Stimulated activated CD4-positive, alpha-beta T cell treated with anti-CD3 and anti-CD28 coated beads, TNF-alpha, amount 100 ng/mL, for 24 hours (primary cell): ENCODE measurements around the gene ZDHHC7.

ENCODE experiments used
- DNase-seq, 3 experiments: peaks; one replicate each; pipeline ENCODE4 v3.0.0-alpha.2; 2020; ENCODE audit warnings: low read depth in 3 of 3

ZDHHC7 gene

GRCh38 chr16:85019659-85020245, 8.4 kb upstream of the ZDHHC7 start:
- no peak for DNase-seq

DNA sequence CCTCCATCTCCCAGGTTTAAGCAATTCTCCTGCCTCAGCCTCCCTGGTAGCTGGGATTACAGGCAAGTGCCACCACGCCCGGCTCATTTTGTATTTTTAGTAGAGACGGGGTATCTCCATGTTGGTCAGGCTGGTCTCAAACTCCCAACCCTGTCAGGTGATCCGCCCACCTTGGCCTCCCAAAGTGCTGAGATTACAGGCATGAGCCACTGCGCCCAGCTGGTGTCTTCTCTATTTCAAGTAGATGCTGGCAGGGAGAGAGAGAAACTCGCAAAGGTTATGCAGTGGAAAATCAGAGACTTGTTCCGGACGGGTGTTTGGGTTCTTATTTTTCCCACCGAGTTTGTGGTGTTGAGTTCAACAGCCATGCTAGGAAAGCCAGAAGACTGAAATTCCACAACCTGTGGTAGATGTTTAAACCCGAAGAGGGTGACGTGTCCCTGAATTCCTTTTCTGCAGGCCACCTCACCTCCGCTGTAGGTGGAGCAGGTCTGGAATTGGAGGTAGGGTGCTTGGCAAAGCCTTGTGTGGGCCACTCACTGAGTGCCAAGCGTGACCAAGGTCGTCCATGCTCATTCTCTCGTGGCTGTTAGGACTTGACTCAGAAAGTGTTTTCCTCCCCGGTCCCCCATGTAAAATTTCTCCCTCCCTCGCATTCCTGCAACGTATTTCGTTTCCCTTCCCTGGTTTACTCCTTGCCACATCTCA, 7.3 kb upstream of the ZDHHC7 start:
- DNase-seq = no peak

GRCh38 chr16:85017633-85018032, 6.3 kb upstream of the ZDHHC7 start:
- DNase-seq = no peak

DNA sequence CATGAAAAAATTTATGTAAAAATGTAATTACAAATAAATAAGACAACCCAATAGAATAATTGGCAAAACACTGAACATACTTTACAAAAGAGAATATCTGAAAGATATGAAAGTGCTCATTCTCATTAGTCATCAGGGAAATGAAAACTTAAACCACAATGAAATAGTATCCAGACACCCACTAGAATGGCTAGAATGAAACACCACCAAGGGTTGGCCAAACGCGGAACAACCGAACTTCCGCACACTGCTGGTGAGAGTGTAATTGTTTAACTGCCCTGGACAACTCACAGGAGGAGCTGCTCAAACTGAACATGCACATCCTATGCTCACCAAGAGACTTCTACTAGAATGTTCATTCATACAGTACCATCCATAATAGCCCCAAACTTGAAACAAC, 5.8 kb upstream of the ZDHHC7 start:
- peak in 1 of 3 experiments; percentile 25 for DNase-seq

DNA sequence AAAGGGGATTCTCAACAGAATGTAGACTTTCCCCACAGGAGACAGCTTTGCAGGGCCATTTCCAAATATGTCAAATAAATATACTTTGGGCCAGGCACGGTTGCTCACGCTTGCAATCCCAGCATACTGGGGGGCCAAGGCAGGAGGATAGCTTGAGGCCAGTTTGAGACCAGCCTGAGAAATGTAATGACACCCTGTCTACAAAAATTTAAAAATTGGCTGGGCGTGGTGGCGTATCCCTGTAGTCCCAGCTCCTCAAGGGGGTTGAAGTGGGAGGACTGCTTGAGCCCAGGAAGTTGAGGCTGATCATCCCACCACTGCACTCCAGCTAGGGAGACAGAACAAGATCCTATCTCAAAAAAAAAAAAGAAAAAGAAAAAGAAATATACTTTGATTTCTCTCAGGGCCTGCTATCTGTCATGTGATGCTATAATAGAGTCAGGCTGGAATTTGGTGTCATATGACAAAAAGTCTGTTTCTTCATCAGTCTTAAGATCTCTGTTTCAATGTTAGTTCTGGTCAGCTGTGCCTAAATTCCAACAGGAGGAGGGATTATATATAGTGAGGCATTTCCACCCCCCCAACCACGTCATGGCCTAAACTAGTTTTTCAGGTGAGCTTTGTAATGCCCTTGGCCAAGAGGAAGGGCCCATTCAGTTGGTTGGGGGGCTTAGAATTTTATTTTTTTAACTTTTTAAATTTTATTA, 4.3 kb upstream of the ZDHHC7 start:
- no peak for DNase-seq

DNA sequence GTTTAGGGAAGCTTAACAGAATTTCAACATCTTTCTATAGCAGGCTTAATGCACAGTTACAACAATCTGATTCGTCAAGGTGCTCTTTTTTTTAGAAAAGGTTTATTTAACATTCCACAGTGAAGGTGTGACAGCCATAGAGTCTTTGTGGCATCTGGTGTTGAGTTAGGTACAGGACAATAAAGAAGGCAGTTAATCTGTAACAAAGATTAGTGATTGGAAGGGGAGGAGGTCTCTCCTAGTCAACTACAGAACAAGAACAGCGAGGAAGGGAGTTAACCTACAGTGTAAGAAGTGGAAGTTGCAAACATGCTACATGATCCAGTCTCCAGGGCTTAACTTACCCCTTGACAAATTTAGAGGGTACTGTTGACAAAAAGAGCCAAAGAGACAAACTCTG, 3.0 kb upstream of the ZDHHC7 start:
- DNase-seq = no peak

- no peak for DNase-seq
These were observed 530 bp upstream of the ZDHHC7 start for GRCh38 chr16:85011846-85012284.

DNA sequence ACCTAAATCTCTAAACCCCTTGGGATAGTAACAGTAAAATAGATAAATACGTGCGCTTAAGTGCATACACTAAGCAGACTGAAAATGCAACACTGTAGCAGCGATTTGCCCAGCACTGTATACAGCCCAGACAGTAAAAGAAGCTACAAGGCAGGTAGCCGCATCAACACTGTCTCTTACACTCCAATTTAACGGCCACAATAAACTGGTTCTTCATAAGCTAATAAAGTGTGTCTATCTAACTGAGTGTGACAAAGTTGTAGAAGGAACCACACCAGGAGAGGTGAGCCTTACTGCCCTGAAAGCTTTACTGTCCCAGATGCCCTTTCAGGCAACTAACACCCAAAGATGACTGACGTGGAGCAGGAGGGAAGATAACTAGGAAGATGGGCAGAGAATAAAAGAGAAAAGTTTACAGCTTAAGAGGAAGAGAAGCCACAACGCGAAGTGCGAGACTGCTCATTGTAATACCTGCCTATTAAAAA, 847 bp downstream of the ZDHHC7 start:
- no peak for DNase-seq

GRCh38 chr16:85008271-85008670, 3.1 kb downstream of the ZDHHC7 start:
- no peak for DNase-seq

DNA sequence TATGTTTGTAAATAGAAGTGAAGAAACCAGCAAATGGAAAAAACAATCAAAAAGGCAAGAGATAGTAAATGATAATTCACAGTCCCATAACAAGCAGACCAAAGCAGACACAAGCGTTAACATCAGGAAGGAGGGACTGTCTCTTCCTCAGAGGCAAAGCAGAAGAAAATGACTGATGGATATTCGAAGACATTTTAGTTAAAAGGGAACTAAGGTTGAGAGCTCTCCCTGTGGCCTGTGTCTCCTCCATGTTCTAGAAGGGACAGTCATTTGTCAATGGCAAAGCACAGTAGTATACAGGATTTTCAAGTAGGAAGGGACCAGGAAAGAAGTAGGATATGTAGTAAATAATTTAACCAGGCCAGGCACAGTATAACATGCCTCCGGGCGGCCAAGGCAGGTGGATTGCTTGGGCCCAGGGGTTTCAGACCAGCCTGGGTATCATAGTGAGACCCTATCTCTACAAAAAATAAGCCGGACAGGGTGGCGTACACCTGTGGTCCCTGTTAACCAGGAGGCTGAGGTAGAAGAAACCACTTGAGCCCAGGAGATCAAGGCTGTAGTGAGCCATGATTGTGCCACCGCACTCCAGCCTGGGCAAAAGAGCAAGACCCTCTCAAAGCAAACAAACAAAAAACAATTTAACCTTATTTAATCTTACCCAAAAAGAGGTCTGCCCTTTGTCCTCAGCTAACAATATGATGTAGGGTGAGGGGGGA, 3.7 kb downstream of the ZDHHC7 start:
- no peak for DNase-seq

- DNase-seq = no peak
These were observed 4.7 kb downstream of the ZDHHC7 start for GRCh38 chr16:85006639-85007038.

DNA sequence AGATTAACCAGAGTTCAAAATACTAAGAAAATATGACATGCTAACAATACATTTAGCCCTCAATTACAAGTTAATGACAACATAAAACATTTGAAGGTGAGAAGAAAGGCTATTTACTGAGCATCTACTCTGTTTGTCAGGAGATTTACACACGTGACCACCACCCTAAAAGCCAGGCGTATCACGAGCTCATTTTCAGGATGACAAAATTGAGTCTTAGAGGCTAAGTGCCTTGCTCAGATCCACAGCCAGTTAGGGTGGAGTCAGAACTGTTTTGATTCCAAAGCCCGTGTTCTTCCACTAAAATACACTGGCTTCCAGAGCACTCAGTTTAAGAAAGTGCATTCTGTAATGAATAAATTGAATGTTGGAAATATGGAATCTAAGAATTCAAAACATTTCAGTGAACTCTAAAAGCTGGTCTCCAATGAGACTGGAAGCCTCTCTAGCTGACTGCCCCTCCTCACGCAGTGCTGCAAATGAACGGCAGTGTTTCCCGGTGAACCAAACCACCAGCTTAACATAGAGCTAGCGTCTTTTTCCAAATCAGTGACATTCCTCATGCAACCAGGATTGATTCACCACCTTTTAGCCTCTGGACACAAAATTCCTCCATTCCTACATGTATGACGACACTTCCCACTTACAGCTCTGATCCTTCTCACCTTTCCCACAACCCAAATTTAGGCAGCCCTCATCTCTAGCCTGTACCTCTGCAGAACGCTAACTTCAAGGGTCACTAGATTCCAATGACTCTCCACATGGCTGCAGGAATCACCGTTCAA, 5.9 kb downstream of the ZDHHC7 start:
- no peak for DNase-seq

- DNase-seq = no peak
These were observed 6.6 kb downstream of the ZDHHC7 start for GRCh38 chr16:85004587-85005205.

DNA sequence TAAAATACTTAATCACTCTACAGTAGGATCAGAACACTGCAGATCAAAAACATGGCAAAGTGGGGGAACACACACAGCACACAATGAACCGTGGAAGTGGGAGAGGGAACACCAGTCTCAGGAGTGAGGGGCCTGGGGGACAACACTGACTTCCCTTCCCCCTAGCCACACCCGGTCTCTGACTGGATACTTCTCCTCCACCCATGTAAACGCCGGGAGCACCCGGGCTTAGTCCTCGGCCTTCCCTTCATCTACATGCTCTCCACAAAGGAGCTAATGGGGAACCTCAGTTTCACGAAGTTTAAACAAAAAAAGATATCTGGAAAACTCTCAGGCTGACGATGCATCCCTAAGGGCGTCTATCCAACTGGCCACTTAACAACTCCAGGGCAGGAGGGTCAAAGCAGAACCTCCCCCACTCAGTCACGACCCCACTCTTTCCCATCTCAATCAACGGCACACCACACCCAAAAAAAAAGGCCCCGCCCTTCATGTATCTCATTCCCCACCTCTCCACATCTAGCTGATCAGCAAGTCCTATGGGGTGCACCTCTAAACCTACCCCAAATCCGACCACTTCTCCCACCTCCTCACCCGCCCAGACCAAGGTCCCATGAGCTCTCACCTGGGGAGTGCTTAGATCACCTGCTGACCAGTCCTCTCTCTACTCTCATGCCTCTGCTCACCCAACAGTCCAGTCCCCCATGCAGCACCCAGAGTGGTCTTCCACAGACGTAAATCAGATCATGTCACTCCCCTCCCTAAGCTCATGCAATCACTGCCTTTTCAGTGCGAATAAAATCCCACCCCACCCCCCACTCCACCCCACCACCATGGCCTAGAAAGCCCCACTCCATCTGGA, 7.4 kb downstream of the ZDHHC7 start:
- DNase-seq = no peak

DNA sequence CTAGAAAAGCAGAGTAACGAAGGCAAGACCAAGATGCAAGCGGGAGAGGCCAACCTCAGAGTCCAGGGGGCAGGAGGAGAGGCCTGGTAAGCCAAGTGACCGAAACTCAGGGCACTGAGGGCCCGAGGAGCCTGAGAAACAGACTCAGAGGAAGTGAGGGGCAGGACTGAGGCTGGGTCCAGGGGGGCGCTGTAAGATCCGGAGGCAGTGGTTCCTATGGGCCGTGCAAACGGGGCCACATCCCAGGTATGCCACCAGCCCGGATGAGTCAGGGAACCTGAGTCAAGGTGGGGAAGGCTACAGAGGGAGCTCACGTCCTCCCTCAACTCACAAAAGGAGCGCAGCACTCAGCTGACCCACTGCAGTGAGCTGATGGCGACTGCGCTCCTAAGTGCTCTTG, 8.3 kb downstream of the ZDHHC7 start:
- DNase-seq = no peak

GRCh38 chr16:85002608-85003007, 8.7 kb downstream of the ZDHHC7 start:
- DNase-seq = no peak

DNA sequence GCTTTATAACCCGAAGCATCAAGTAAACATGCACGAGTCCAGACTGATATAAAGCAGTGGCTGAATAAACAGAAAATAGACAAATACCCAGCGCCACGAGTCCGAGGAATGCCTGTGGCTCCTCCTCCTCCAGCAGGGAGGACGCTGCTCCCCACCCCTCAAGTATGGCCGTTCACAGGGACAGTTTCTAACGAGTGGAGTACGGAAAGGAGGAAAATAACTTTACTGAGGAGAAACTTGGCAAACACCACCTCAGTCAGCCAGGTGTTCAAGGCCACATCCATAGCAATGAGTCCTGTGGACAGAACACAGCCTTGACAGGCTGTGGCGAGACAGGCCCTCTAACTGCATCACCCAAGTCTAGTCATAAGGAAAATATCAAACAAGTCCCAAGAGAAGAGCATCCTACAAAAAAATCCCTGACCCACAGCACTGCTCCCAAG, 9.2 kb downstream of the ZDHHC7 start:
- DNase-seq = no peak

- DNase-seq = no peak
These were observed 11.4 kb downstream of the ZDHHC7 start for GRCh38 chr16:84999857-85000480.

DNA sequence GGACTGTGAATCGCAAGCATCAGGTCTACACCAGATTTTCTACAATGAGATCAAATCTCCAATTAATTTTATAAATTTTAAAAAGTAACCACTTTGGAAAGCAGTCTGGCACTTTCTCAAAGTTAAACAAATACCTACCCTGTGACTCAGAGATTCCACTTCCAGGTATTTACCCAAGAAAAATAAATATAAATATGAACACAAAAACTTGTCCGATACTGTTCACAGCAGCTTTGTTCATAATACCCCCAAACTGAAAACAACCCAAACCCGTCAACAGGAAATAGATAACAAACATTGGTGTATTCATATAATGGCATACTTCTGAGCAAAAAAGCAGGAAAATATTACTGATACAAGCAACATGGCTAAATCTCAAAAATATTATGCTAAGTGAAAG, 12.1 kb downstream of the ZDHHC7 start:
- no peak for DNase-seq

DNA sequence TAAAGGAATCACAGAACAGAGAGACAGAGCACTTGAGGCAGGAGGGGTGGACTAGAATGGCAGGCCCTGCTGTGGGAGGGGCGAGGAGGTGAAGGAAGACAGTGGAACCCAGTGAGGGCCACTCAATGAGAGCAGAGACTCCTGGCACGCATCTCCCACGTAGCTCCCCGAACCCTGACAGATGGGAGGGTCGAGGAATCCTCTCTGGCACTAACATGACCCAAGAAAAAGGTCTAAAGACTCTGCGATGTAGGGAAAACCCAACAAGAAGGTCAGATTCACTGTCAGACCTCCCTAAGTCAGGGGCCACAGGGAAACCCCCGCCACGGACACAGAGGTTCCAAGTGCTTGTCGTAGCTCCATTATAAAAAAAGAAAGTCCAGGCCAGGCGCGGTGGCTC, 15.0 kb downstream of the ZDHHC7 start:
- no peak for DNase-seq
